ENCODE data around the gene GNG12.
A peak's percentile ranks its signal among the peaks of the same experiment; 100 is the strongest.

DNA sequence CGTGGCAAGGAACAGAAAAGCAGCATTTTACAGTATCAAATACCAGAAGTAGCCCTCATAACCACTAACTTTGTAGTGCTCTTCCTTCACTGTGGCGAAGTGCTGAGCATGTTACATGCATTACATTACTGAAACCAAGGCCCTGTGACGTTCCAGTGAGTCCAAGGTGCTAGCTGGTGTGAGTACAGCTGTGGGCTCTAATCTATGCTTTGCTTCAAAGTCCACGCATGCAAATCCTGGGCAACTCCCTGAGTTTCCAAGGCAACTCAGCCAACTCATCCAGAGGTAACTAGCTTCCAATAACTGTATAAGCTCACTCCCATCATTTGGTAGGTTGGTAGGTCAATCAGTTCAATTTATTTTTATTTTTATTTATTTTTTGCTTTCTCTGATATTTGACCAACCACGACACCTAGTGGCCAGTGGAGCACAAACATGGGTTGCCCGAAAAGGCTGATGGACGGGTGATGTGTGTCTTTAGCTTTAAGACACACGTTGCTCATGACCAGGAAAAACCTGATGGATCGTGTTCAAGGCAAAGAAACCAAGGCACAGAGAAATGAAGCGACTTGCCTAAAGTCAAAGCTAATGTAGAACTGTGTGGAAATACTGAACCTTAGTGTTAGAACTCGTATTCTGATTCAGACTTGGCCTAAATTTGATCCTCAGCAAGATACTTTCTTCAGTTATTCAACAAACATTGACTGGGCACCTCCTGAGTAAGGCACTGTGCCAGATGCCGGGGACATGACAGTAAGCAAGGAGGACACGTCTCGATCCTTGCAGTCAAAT is 73.0 kb downstream of the GNG12 start:
- TF ChIP-seq, protein P1, sequence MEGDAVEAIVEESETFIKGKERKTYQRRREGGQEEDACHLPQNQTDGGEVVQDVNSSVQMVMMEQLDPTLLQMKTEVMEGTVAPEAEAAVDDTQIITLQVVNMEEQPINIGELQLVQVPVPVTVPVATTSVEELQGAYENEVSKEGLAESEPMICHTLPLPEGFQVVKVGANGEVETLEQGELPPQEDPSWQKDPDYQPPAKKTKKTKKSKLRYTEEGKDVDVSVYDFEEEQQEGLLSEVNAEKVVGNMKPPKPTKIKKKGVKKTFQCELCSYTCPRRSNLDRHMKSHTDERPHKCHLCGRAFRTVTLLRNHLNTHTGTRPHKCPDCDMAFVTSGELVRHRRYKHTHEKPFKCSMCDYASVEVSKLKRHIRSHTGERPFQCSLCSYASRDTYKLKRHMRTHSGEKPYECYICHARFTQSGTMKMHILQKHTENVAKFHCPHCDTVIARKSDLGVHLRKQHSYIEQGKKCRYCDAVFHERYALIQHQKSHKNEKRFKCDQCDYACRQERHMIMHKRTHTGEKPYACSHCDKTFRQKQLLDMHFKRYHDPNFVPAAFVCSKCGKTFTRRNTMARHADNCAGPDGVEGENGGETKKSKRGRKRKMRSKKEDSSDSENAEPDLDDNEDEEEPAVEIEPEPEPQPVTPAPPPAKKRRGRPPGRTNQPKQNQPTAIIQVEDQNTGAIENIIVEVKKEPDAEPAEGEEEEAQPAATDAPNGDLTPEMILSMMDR (IDR thresholded peaks at IDR 0.05 in 8 of 11, conservative IDR thresholded peaks at IDR 0.05 in 3 of 11) = peak; percentile 76 to 93 (median 86)
- no peak for TF ChIP-seq POLR2A (IDR thresholded peaks at IDR 0.05)
